Inflammatory macrophage treated with lipopolysaccharide for 4 hours (primary cell): ENCODE data around the gene SSX2IP.
"Not testable (repeated sequence)": the region's sequence is repeated elsewhere in the genome, so short reads cannot be mapped to it uniquely, and the experiment has no call there.

Experiments
- DNase-seq: peaks from one replicate; pipeline ENCODE4 v3.0.0-alpha.2; 2020

SSX2IP gene

GRCh38 chr1:84613887-84614286, 76.4 kb downstream of the SSX2IP start:
- no peak for DNase-seq

DNA sequence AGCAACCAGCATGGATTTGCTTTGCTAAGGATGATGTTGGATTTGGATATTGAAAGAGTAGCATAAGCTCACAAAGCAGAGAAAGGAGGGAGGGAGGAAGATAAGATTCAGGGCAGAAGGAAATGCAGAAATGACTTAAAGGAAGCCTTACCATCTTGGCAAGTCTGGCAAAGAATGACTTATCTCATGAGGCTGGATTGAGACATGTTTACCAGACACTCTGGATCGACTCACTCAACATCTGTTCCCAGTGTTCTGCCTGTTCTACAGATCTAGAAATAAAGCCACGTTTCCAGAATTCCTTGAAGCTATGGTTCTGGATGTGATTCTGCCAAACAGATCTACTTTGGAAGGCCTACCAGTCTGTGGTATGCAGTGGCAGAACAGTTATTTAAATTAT, 77.2 kb downstream of the SSX2IP start:
- DNase-seq = no peak

GRCh38 chr1:84611796-84612195, 78.5 kb downstream of the SSX2IP start:
- no peak for DNase-seq

DNA sequence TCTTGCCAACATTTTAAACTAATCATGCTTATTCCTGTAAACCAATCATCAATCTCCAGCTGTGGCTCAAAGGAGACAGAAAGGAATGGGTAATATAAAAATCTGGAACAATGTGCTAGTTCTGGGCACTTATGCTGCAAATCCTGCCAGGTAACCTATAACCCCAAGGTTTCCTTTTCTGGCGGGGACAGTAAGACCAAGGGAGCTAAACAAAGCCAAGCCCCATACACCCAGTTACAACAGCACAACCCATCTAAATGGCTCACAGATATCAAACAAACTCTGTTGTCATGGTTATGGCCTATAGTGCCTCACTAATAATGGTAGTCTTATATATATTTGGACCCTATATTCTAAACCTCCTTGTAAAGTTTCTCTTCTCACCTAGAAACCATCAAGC, 79.2 kb downstream of the SSX2IP start:
- no peak for DNase-seq

DNA sequence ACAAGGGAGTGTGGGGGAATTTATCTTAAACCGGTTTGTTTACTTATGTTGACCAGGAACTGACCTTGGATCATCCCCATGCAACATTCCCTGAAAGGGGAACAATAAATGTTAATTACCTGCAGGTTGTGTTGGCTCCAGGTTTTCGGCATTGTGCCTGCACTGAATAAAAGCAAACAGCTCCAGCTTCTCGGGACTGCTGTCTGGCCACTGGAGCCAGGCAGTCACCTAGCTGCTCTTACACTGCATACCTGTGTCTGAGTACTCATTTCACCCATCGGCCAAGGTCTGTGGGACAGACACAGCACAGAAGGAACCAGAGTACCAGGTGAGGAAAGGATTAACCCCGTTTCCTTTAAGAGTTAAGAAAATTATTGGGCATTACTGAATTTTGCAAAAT, 83.3 kb downstream of the SSX2IP start:
- no peak for DNase-seq

DNA sequence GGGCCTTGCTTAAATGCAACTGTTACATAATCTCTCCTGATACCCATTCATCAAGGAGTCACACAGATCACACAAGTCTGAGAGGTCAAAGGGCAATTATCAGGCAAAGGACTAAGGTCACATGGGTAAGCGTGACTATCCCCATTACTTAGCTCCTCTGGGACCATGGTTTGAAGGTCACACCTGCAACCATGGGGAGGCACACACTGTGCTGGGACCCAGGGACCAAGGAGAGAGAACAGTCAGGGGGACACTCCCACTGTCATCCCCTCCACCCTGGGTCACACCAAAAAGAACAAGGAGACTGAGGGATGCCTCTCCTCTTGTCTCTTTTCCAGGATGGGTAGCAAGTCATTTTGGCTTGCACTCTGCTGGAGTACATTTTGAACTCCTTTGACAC, 85.1 kb downstream of the SSX2IP start:
- DNase-seq = no peak

DNA sequence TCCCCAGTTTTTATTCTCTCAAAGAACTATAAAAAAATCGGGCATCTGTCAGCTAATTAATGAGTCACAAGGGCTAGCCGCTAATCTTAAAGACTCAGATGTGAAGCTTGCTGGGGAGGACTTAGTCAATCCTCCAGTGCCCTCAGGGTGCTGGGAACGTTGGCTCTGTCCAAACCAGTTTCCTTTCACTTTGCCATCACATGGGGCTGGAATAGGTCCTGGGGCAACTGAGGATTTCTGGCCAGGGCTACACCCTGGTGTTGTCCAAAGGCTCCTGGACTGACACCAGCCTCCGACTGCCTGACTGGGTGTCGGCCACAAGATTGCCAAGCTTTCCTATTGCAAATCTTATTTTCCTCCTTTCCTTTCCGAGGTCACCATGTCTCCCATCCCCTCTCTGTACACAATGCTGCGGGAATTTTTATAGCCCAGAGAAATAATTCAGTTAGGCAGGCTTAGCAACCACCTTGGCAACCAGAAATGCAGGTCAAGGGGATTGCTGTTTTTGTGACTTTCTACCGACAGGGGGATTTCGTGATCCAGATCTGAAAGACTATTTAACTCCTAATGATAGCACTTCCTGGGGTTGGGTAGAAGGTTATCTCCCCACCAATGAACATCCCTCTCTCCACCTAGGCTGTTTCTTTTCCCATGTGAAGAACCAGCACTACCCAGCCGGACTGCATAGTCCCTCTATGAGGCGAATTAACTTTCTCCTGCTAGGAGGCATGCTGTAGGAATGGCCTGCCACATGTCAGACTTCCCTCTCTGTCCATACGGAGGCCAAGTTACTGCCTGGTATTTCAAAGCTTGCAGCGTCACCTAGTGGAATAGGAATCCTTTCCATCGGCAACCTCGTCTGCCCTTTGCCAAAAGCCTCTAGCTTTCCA, 86.1 kb downstream of the SSX2IP start:
- no peak for DNase-seq

DNA sequence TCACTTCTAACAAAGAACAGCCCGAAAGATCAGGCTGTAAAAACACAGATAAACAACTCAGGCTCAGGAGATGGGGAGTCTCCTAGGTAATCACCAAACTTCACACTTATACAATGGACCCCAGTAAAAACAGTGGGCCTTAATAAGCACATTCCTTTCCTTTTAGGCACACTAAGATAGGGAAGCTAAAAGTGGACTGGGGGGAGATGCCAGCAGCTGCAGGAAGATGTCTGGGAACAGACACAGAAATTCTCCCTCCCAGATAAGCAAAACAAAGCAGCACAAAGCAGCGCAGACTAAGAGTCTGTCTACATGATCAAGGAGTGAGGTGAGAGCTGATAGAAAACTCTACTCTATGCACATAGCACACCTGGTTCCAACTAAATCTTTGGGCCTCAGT, 87.0 kb downstream of the SSX2IP start:
- no peak for DNase-seq

- no peak for DNase-seq
These were observed 89.5 kb downstream of the SSX2IP start for GRCh38 chr1:84600796-84601195.

DNA sequence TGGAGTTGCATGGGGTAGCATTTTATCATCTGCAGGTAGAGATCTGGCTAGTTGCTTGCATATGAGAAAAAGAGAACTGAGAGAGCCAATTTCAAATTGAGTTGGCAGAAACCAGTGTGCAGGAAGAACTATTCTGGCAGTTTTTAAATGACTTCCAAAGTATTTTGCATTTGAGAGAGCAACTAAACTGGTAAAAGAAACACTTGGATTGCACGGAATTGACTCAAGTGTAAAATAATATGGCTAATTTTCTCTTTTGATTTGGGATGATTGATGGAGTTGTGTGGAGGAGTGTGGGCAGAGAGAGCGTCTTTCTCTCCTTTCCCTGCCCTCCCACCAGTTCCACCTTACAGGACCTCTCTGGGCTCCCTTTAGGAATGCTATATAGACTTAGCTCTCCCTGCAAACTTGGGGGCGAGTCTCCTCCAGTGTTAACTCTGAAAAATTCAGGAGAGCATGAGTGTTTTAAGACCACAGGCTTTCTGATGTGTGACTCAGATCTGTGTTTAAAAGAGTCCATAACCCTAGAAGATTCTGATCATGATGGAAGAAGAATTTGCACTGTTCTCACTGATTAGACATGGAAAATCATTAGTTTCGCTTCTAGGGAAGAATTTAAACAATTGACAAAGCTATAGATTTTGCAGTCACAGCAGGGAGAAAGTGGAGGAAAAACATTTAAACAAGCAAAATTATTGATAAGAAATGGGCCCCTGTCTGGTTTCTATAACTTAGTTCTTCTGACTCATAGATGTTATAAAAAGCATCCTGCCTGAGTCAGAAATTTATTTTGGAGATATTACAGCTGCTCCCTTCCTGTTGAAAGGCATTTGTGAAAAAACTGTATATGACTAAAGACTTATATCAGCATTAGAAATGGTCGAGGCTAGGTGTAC, 91.2 kb downstream of the SSX2IP start:
- no peak for DNase-seq

DNA sequence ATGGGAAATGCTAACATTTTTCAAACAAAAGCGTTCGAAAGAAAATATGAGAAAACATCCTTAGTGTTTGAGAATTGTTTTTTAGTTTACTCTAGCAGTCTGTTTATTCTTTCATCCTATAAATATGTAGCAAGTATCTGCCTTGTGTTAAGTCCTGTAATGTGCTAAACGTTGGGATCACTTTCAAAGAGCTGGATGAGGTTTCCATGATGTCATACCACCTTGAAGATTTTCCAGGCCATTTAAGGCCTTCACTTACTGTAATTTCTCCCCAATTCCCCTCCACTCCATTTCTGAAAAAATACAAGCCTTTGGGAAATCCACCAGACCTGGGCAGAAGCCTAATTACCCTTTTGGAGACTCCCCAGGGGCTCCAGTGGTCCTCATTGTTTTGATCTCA, 91.8 kb downstream of the SSX2IP start:
- no peak for DNase-seq

DNA sequence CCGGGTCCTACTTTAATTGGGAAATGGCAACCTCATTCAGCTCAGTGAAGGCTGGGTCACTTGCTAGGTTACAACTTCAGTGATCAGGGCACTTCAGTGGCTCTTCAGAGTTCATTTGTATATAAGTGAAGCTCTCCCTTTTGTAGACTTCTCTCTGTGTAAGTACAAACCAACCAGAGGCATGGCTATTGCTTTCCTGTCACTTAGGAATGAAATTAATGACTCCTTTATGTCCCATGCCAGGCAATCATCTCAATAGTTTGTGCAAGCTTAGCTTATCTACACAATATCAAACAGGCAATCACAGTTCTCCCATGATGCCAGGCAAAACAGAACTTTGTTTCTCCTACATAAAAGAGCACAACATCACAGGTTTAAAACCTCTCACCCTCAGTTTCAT, 93.2 kb downstream of the SSX2IP start:
- DNase-seq = no peak

DNA sequence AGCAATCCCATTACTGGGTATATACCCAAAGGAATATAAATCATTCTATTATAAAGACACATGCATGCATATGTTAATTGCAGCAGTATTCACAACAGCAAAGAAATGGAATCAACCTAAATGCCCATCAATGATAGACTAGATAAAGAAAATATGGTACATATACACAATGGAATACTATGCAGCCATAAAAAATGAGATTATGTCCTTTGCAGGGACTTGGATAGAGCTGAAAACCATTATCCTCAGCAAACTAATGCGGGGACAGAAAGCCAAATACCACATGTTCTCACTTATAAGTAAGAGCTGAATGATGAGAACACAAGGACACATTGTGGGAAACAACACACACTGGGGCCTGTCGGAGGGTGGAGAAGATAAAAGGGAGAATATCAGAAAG, 95.3 kb downstream of the SSX2IP start:
- not testable (repeated sequence) for DNase-seq
